IPS-20b (cell line): Measurements from ENCODE around the gene TRIP13.

Experiments
- H3K27ac ChIP-seq: one replicate; pipeline ENCODE4 v1.5.1; 2013; ENCODE audit warnings: low read length
- H3K27me3 ChIP-seq: 2 replicates; pipeline ENCODE4 v1.6.1; 2013; ENCODE audit warnings: mild to moderate bottlenecking, low read length, inconsistent platforms; ENCODE audit not compliant: insufficient read depth
- H3K36me3 ChIP-seq: 2 replicates; pipeline ENCODE4 v1.6.1; 2013; ENCODE audit warnings: low read depth, mild to moderate bottlenecking, inconsistent platforms, low read length, moderate library complexity; ENCODE audit not compliant: insufficient read depth
- H3K4me1 ChIP-seq: 2 replicates; pipeline ENCODE4 v1.6.1; 2013; ENCODE audit warnings: mild to moderate bottlenecking, control low read depth, inconsistent platforms, low read length, moderate library complexity; ENCODE audit not compliant: insufficient read depth
- H3K4me3 ChIP-seq: 2 replicates; pipeline ENCODE4 v1.5.1; 2013; ENCODE audit warnings: mild to moderate bottlenecking, low read length, inconsistent platforms
- H3K9ac ChIP-seq: 2 replicates; pipeline ENCODE4 v1.6.1; 2013; ENCODE audit warnings: low read depth, mild to moderate bottlenecking, inconsistent platforms, low read length, moderate library complexity
- H3K9me3 ChIP-seq: 2 replicates; pipeline ENCODE4 v1.6.1; 2013; ENCODE audit warnings: mild to moderate bottlenecking, low read depth, low read length, inconsistent platforms; ENCODE audit not compliant: insufficient read depth

The TRIP13 gene

DNA sequence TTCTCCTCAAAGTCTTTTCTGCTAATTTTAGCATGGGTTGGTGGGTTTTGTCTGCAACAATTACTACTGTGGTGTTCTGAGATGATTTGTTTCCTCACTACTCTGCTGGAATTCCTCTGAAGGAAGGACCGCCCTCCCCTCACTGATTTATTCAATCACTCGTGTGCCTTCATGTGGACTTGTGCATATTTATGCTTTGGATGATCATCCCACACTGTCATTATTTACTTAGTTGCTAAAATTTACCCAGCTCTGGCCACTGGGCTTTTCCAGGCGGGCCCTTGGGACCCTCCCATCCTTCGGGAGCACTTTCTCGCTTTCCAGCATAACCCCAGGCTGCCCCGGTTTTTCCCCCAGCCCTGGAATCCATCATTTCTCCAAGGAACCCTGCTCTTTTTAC, 74.3 kb downstream of the TRIP13 start:
- Histone ChIP-seq H3K9me3 (no peaks in the 10 kb centered on the region), H3K4me1 (no peaks in the 10 kb centered on the region), H3K9ac (no peak overlapping the region), H3K4me3 (no peak overlapping the region), H3K36me3 (no peaks in the 10 kb centered on the region), H3K27ac (no peak overlapping the region), H3K27me3 (no peaks in the 10 kb centered on the region)
